Panc1 (cell line): ENCODE results near the gene DYNLRB2. TPM values are rescaled to one million over a fixed set of nuclear protein-coding genes. Genes with fewer than 3 reads are reported as not detected.

ENCODE experiments used
- ATAC-seq: fragments of 200-7000 bp; cut with Tn5 transposase; 2 replicates; pipeline ENCODE4 v1.9.1; 2020; ENCODE audit warnings: mild to moderate bottlenecking, moderate library complexity
- BruUV-seq: library from RNA; stranded (reverse); fragments of 400-500 nt; replicated peaks from 2 replicates; lab custom pipeline; 2021; lab: Mats Ljungman, UMichigan
- CTCF ChIA-PET: fragments of 300-600 bp; sonication (Branson Sonifier 250); formaldehyde crosslinking; loops from one replicate; lab custom pipeline; 2022; ENCODE audit warnings: antibody characterized with exemption; lab: Charles Lee
- POLR2A ChIA-PET: fragments of 300-600 bp; sonication (Branson Sonifier 250); formaldehyde crosslinking; loops from one replicate; lab custom pipeline; 2022; ENCODE audit warnings: antibody characterized with exemption; lab: Charles Lee
- DNase-seq: peaks from one replicate; pipeline ENCODE4 v3.0.0-alpha.2; 2010; ENCODE audit warnings: low read depth, low spot score
- H3K27ac ChIP-seq: 2 replicates; pipeline ENCODE4 v1.5.1; 2011; ENCODE audit warnings: mild to moderate bottlenecking, low read length, inconsistent platforms
- H3K27me3 ChIP-seq: fragments of 200-500 bp; sonication (Bioruptor generic); 2 replicates; pipeline ENCODE4 v1.6.0; 2014; ENCODE audit warnings: low read length, inconsistent platforms; ENCODE audit not compliant: control insufficient read depth, insufficient read depth
- H3K36me3 ChIP-seq: fragments of 200-500 bp; sonication (Bioruptor generic); 2 replicates; pipeline ENCODE4 v1.5.1; 2014; ENCODE audit warnings: inconsistent platforms, mild to moderate bottlenecking, low read length, moderate library complexity; ENCODE audit not compliant: control insufficient read depth, insufficient read depth
- H3K4me1 ChIP-seq: 2 replicates; pipeline ENCODE4 v1.5.1; 2011; ENCODE audit warnings: inconsistent platforms, mild to moderate bottlenecking, low read length, moderate library complexity; ENCODE audit not compliant: control insufficient read depth, insufficient read depth
- H3K4me3 ChIP-seq, 2 experiments: 2 replicates each; pipeline ENCODE4 v1.5.1; 2011 to 2012; ENCODE audit warnings: low read depth in 2 of 2, low read length in 2 of 2, mild to moderate bottlenecking in 2 of 2, inconsistent platforms in 1 of 2, moderate library complexity in 1 of 2
- H3K9me3 ChIP-seq: fragments of 200-500 bp; sonication (Bioruptor generic); 2 replicates; pipeline ENCODE4 v1.5.1; 2014; ENCODE audit warnings: low read depth, mild to moderate bottlenecking, inconsistent platforms, low read length, moderate library complexity; ENCODE audit not compliant: control insufficient read depth, insufficient read depth
- CTCF ChIP-seq: fragments of 450-650 bp; IDR thresholded peaks from 2 replicates; pipeline ENCODE4 v1.5.1; 2017; ENCODE audit warnings: mild to moderate bottlenecking
- POLR2AphosphoS5 ChIP-seq: IDR thresholded peaks from 2 replicates; pipeline ENCODE4 v1.6.1; 2012; ENCODE audit warnings: mild to moderate bottlenecking, low read depth, low read length, moderate library complexity
- REST ChIP-seq, 2 experiments: IDR thresholded peaks; 2 replicates each; pipeline ENCODE4 v1.6.1; 2011 to 2012; ENCODE audit warnings: low read depth in 2 of 2, control low read depth in 1 of 2, low read length in 1 of 2, mild to moderate bottlenecking in 1 of 2, moderate library complexity in 1 of 2; ENCODE audit not compliant: insufficient read depth in 1 of 2
- SIN3A ChIP-seq: IDR thresholded peaks from 2 replicates; pipeline ENCODE4 v1.6.1; 2012; ENCODE audit warnings: low read depth, mild to moderate bottlenecking, low read length, moderate library complexity, borderline replicate concordance; ENCODE audit not compliant: insufficient read depth
- TCF7L2 ChIP-seq: IDR thresholded peaks from 2 replicates; pipeline ENCODE4 v1.6.1; 2011; ENCODE audit warnings: mild to moderate bottlenecking, low read depth, low read length, inconsistent platforms
- in situ Hi-C: cut with HindIII; loops from 2 replicates; pipeline ENCODE4 v1.10.0; 2016; ENCODE audit warnings: low sequenced_read_pairs, low pct_unique_long_range_greater_than_20kb
- intact Hi-C: fragments of 100-400 bp; cut with micrococcal nuclease; formaldehyde crosslinking; loops from one replicate; pipeline ENCODE4 v1.10.0; 2022; ENCODE audit not compliant: unreplicated experiment
- total RNA-seq: library from RNA; stranded (reverse); gene quantifications from one replicate; pipeline ENCODE4 v1.2.1, GENCODE V29; 2021; ENCODE audit not compliant: unreplicated experiment

The DYNLRB2 gene
- total RNA-seq, 1 experiment from 2014 or later: not detected

- ChIA-PET POLR2A (no interaction called here), CTCF (no interaction called here)
- Histone ChIP-seq H3K4me3 (no peak overlapping the region), H3K27ac (no peak overlapping the region), H3K27me3 (no peaks in the 10 kb centered on the region), H3K36me3 (no peaks in the 10 kb centered on the region), H3K4me1 (no peaks in the 10 kb centered on the region), H3K9me3 (no peaks in the 10 kb centered on the region)
- DNase-seq (no peak), ATAC-seq (no peak)
- in situ Hi-C loops: no loop called here
- TF ChIP-seq POLR2AphosphoS5 (no peak), REST (IDR thresholded peaks at IDR 0.05; ENCODE audit: insufficient read depth in 1 of 2, low read depth in 2 of 2, low read length in 1 of 2) (no peak), CTCF (no peak), TCF7L2 (no peak), SIN3A (no peak)
- BruUV-seq: no TSS peak
- intact Hi-C loops: no loop called here
Observed at GRCh38 chr16:80583466-80583865, 42.7 kb downstream of the DYNLRB2 start.

GRCh38 chr16:80585764-80586163 is 45.0 kb downstream of the DYNLRB2 start:
- TF ChIP-seq POLR2AphosphoS5: no peak
- no peak for TF ChIP-seq TCF7L2
- no peak for TF ChIP-seq CTCF
- no peak for TF ChIP-seq REST (IDR thresholded peaks at IDR 0.05; ENCODE audit: insufficient read depth in 1 of 2, low read depth in 2 of 2, low read length in 1 of 2)
- no peak for TF ChIP-seq SIN3A
- ATAC-seq (no peak), DNase-seq (no peak)
- POLR2A ChIA-PET: no interaction called here
- H3K4me1 ChIP-seq: no peaks in the 10 kb centered on the region
- CTCF ChIA-PET: no interaction called here
- BruUV-seq: no TSS peak
- in situ Hi-C loops (no loop called here), intact Hi-C loops (no loop called here)
- no peaks in the 10 kb centered on the region for H3K9me3 ChIP-seq
- H3K27me3 ChIP-seq: no peaks in the 10 kb centered on the region
- H3K27ac ChIP-seq: no peak overlapping the region
- no peaks in the 10 kb centered on the region for H3K36me3 ChIP-seq
- H3K4me3 ChIP-seq: no peak overlapping the region
